Measurements from ENCODE around the gene STXBP2. TPM values are rescaled to one million over a fixed set of nuclear protein-coding genes. Genes with fewer than 3 reads are reported as not detected.

STXBP2 gene
- total and polyA plus RNA-seq, 9 of the 15 experiments (the other 6 are each of a cell fraction or from before 2014, with no cell fraction given), result 2.5 to 163 (median 71.3) TPM

DNA sequence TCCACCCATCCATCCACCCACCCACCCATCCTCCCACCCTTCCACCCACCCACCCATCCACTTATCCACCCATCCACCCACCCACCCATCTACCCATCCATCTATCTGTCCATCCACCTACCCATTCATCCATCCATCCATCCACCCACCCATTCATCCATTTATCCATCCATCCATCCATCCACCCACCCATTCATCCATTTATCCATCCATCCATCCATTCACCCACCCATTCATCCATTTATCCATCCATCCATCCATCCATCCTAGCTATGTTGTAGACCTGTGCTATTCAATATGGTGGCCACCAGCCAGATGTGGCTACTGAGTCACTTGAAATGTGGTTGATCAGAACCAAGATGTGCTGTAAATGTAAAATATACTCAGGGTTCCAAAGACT, 36.2 kb upstream of the STXBP2 start:
- BruUV-seq (replicated peaks), result no TSS peak
- no peak overlapping the region for H2AFZ ChIP-seq (ENCODE audit: low read depth, low read length)
- H3K9me3 ChIP-seq (replicated peaks; ENCODE audit: control insufficient read depth, insufficient read depth, low read depth, low read length), result 0 out of 2 replicates have a peak, but pooled peaks cover 1% of the 10 kb centered on the region
- no peaks in the 10 kb centered on the region for H3K36me3 ChIP-seq (ENCODE audit: control insufficient read depth, insufficient read depth, low read length)
- intact Hi-C loops (cut with micrococcal nuclease) (no loop called here), in situ Hi-C loops (cut with MboI) (no loop called here)
- H3K9me1 ChIP-seq (ENCODE audit: control insufficient read depth, insufficient read depth, low read length), result no peaks in the 10 kb centered on the region
- ChIA-PET CTCF (ENCODE audit: low intra/inter-chr PET ratio) (no interaction called here), POLR2A (interaction anchor here (0.6 kb wide), 1 partner anchor 220 kb away, joined by 3 read pairs; no protein-coding TSS in a partner anchor)
- peaks cover 2 to 24% of the 10 kb centered on the region in 2 experiments; a peak in 3 of 5 replicates for H3K4me1 ChIP-seq (replicated peaks in 1 of 2; ENCODE audit: control insufficient read depth in 2 of 2, insufficient read depth in 2 of 2, low read length in 2 of 2)
- H3K79me2 ChIP-seq (ENCODE audit: control insufficient read depth, insufficient read depth, low read length), result no peaks in the 10 kb centered on the region
- ATAC-seq (no peak), FAIRE-seq (no peak), DNase-seq (ENCODE audit: extremely low read depth in 1 of 4, low spot score in 3 of 4) (no peak)
- TF ChIP-seq EHMT2 (IDR thresholded peaks at IDR 0.05) (peak; percentile 79), TBL1XR1 (IDR thresholded peaks at IDR 0.05; ENCODE audit: low read length in 2 of 2) (no peak)
- no peak overlapping the region for H3K9ac ChIP-seq (ENCODE audit: insufficient read depth in 1 of 2, low read depth in 2 of 2, low read length in 2 of 2)
- H3K27me3 ChIP-seq (ENCODE audit: control insufficient read depth in 2 of 2, insufficient read depth in 2 of 2, low read length in 2 of 2), result peaks cover 13 to 22% of the 10 kb centered on the region in 2 experiments; a peak in 3 of 5 replicates
- H3K4me3 ChIP-seq, result no peak overlapping the region
- H4K20me1 ChIP-seq (replicated peaks; ENCODE audit: control insufficient read depth, insufficient read depth, low read length), result 0 out of 2 replicates have a peak, but pooled peaks cover 5% of the 10 kb centered on the region
- no peak overlapping the region for H3K27ac ChIP-seq (ENCODE audit: extremely low read depth, low read depth, low read length)
- H3K4me2 ChIP-seq (ENCODE audit: insufficient read depth, low read length), result no peak overlapping the region

- no peaks in the 10 kb centered on the region for H3K36me3 ChIP-seq (ENCODE audit: control insufficient read depth, insufficient read depth, low read length)
- CTCF ChIA-PET (ENCODE audit: low intra/inter-chr PET ratio), result no interaction called here
- intact Hi-C loops (cut with micrococcal nuclease) (no loop called here), in situ Hi-C loops (cut with MboI) (no loop called here)
- ATAC-seq (no peak), FAIRE-seq (no peak), DNase-seq (ENCODE audit: extremely low read depth in 1 of 4, low spot score in 3 of 4) (peak in 1 of 4 experiments; percentile 6)
- no peak overlapping the region for H3K9ac ChIP-seq (ENCODE audit: insufficient read depth in 1 of 2, low read depth in 2 of 2, low read length in 2 of 2)
- H3K9me1 ChIP-seq (ENCODE audit: control insufficient read depth, insufficient read depth, low read length), result no peaks in the 10 kb centered on the region
- peaks cover 3 to 11% of the 10 kb centered on the region in 2 experiments; a peak in 3 of 5 replicates for H3K27me3 ChIP-seq (ENCODE audit: control insufficient read depth in 2 of 2, insufficient read depth in 2 of 2, low read length in 2 of 2)
- POLR2A ChIA-PET, result no interaction called here
- no peak overlapping the region for H3K4me2 ChIP-seq (ENCODE audit: insufficient read depth, low read length)
- 5% methylated on average over 6 of the region's 15 CpGs for WGBS (ENCODE audit: insufficient coverage, low coverage, missing lambda C conversion rate)
- H4K20me1 ChIP-seq (replicated peaks; ENCODE audit: control insufficient read depth, insufficient read depth, low read length), result peaks cover 6% of the 10 kb centered on the region; the same call in 1 of the 2 replicates
- no TSS peak for BruUV-seq (replicated peaks)
- no peaks in the 10 kb centered on the region for H3K79me2 ChIP-seq (ENCODE audit: control insufficient read depth, insufficient read depth, low read length)
- no peak overlapping the region for H3K27ac ChIP-seq (ENCODE audit: extremely low read depth, low read depth, low read length)
- TF ChIP-seq EWSR1 (IDR thresholded peaks at IDR 0.05; ENCODE audit: borderline replicate concordance, low read depth, partially characterized antibody), result no peak
- TF ChIP-seq OTX1 (CRISPR knock-in tag; IDR thresholded peaks at IDR 0.05), result no peak
- TF ChIP-seq ZNF79 (CRISPR knock-in tag; IDR thresholded peaks at IDR 0.05; ENCODE audit: low read depth), result no peak
- TF ChIP-seq STAG1 (CRISPR knock-in tag; IDR thresholded peaks at IDR 0.05; ENCODE audit: borderline replicate concordance), result no peak
- no peak overlapping the region for H3K4me3 ChIP-seq
- no peak overlapping the region for H2AFZ ChIP-seq (ENCODE audit: low read depth, low read length)
- H3K4me1 ChIP-seq (replicated peaks in 1 of 2; ENCODE audit: control insufficient read depth in 2 of 2, insufficient read depth in 2 of 2, low read length in 2 of 2), result peaks cover 2 to 25% of the 10 kb centered on the region in 2 experiments; a peak in 4 of 5 replicates
- 0 out of 2 replicates have a peak, but pooled peaks cover 1% of the 10 kb centered on the region for H3K9me3 ChIP-seq (replicated peaks; ENCODE audit: control insufficient read depth, insufficient read depth, low read depth, low read length)
Observed at GRCh38 chr19:7602240-7602934, 34.5 kb upstream of the STXBP2 start.
